ENCODE measurements around the gene STEAP1B.
"Not testable (repeated sequence)": the region's sequence is repeated elsewhere in the genome, so short reads cannot be mapped to it uniquely, and the experiment has no call there.

Gene STEAP1B

DNA sequence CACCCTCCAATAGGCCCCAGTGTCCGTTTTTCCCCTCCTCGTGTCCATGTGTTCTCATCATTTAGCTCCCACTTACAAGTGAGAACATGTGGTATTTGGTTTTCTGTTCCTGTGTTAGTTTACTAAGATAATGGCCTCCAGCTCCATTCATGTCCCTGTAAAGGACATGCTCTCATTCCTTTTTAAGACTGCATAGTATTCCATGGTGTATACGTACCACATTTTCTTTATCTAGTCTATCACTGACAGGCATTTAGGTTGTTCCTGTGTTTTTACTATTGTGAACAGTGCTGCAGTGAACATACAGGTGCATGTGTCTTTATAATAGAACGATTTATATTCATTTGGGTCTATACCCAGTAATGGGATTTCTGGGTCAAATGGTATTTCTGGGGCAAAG, 63.4 kb downstream of the STEAP1B start:
- H3K36me3 Mint-ChIP-seq (ENCODE audit: low read depth); H3K27ac Mint-ChIP-seq; ATAC-seq; DNase-seq; H3K4me1 Mint-ChIP-seq; H3K9me3 Mint-ChIP-seq; H3K4me3 Mint-ChIP-seq; H3K27me3 Mint-ChIP-seq: not testable (repeated sequence)

DNA sequence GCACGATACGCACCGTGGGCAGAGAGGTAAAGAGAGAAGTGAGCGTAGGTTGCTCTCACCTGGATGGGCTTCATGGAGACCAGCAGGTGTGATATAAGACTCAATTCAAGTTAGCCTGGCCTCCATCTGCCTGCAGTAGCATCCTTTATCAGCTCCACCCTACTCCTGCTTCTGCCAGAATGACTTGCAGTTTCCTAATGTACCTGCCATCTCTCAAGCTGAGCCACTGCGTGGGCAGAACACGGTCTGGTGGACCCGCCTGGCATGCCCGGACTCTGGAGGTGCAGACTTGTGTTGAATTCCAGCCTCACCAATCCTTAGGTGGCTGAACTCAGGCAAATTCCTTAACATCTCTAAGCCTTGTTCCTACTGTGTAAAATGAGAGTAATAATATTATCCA, 64.3 kb downstream of the STEAP1B start:
- Mint-ChIP-seq H3K27me3 (no peaks in the 10 kb centered on the region), H3K9me3 (no peaks in the 10 kb centered on the region)
- no peak for ATAC-seq

DNA sequence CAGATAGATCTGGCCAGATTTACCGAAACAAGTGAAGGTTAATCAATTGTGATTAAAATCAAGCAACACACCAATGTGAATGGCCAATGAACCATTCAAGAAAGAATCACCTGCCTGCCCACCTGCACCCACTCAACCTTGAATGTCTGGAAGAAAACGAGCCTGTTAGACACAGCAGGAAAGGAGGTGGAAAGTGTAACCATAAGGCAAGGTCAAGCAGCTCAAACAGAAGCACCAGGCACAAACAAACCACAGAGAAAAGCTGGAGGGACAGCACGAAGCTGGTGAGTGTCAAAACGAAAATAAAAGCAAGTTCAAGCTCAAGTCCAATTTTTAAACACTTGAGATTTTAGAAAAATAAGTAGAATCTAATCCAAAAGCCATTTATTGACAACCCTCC, 64.9 kb downstream of the STEAP1B start:
- H3K4me1 Mint-ChIP-seq = peaks cover 2% of the 10 kb centered on the region
- H3K9me3 Mint-ChIP-seq = no peaks in the 10 kb centered on the region
- ATAC-seq (no peak), DNase-seq (no peak)
- H3K27ac Mint-ChIP-seq = no peak overlapping the region
- H3K27me3 Mint-ChIP-seq = no peaks in the 10 kb centered on the region
- no peak overlapping the region for H3K4me3 Mint-ChIP-seq
- no peaks in the 10 kb centered on the region for H3K36me3 Mint-ChIP-seq (ENCODE audit: low read depth)

More for the DNA sequence above, 64.3 kb downstream of the STEAP1B start:
- Mint-ChIP-seq H3K36me3 (ENCODE audit: low read depth) (no peaks in the 10 kb centered on the region), H3K4me3 (no peak overlapping the region), H3K27ac (no peak overlapping the region), H3K4me1 (peaks cover 2% of the 10 kb centered on the region)
- no peak for DNase-seq

DNA sequence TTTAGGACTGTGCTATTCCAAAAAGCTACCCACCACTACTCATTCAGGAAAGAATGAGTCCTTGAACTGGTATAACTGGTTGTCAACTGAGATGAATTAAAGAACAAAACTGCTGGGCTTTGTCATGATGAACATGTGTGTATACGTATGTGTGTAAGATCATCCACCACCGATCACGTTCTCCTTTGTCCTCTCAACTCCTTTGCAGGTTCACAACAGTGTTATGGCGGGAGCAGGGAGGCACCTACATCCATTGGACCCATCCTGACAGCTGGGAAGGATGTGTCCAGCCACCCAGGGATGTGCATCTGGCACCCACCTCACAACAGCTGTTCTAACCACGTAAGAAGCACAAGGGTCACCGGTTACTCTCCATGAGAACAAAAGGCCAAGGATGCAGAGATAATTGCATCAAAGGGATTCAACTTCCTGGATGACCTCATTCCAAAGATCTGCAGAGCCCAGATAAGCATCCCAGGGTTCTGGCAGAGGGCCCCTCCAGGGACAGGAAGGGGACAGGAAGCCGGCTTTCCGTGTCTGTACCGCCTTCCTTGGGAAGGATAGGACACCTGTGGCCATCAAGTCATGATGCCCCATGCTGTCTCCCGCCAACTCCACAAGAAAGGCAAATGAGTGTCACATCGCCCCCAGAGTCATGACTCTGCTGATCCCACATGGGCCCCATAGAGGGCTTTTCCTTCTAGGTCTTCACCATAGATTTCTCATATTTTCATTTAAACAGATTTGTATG, 66.1 kb downstream of the STEAP1B start:
- ATAC-seq (no peak), DNase-seq (no peak)
- no peaks in the 10 kb centered on the region for H3K9me3 Mint-ChIP-seq
- peaks cover 2% of the 10 kb centered on the region for H3K4me1 Mint-ChIP-seq
- H3K27ac Mint-ChIP-seq = no peak overlapping the region
- no peaks in the 10 kb centered on the region for H3K27me3 Mint-ChIP-seq
- H3K4me3 Mint-ChIP-seq = no peak overlapping the region
- no peaks in the 10 kb centered on the region for H3K36me3 Mint-ChIP-seq (ENCODE audit: low read depth)

DNA sequence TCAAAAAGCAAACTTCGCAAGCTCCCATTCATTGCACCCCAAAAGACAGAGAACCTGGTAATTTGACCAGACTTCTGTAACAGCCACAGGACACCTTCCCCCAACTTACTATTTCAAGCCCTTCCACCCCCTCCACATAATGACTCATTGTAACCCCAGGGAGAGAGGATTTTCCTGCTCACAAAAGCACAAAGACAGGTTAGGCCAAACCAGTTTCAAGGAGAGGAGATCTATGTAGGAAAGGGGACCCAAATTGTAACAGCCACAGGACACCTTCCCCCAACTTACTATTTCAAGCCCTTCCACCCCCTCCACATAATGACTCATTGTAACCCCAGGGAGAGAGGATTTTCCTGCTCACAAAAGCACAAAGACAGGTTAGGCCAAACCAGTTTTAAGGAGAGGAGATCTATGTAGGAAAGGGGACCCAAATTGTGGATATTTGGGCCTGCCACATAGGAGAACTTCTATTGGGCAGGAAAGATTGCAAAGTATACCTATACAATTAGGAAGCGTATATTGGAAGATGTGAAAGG, 66.8 kb downstream of the STEAP1B start:
- not testable (repeated sequence) for H3K4me1 Mint-ChIP-seq; H3K9me3 Mint-ChIP-seq; H3K27me3 Mint-ChIP-seq; H3K27ac Mint-ChIP-seq; ATAC-seq; H3K36me3 Mint-ChIP-seq (ENCODE audit: low read depth); DNase-seq; H3K4me3 Mint-ChIP-seq

DNA sequence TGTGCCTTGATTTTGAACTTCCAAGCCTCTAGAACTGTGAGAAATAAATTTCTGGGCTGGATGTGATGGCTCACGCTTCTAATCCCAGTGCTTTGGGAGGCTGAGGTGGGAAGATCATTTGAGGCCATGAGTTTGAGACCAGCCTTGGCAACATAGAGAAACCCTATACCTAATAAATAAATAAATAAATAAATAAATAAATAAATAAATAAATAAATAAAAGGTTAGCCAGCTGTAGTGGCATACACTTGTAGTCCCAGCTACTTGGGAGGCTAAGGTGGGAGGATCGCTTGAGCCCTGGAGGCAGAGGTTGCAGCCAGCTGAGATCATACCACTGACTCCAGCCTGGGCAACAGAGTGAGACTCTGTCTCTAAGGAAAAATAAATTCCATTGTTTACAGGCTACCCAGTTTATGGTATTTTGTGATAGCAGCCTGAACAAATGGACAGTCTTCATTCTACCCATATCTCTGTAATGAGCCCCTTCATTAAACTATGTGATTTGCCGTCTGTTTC, 67.7 kb downstream of the STEAP1B start:
- ATAC-seq (no peak), DNase-seq (no peak)
- no peaks in the 10 kb centered on the region for H3K9me3 Mint-ChIP-seq
- H3K36me3 Mint-ChIP-seq (ENCODE audit: low read depth) = no peaks in the 10 kb centered on the region
- no peaks in the 10 kb centered on the region for H3K27me3 Mint-ChIP-seq
- H3K4me3 Mint-ChIP-seq = no peak overlapping the region
- no peak overlapping the region for H3K27ac Mint-ChIP-seq
- H3K4me1 Mint-ChIP-seq = peaks cover 2% of the 10 kb centered on the region

DNA sequence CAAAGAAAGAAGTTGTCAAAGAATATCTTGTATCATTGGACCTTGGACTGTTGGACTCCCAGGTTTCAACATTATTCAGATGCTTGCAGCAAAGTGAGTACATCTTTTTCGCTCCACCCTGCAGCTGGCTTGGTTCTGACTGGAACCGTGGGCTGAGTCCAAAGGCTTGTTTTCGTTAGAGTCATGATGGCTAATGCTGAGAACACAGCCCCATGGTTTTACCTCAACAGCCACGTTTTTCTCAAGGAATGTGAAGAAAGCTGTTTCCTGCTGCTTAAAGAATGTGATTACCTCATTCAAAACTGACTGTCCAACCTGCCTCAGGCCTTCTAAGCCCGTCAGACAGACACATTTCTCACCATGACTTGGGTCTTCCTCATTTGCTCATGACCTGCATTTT, 69.5 kb downstream of the STEAP1B start:
- no peaks in the 10 kb centered on the region for H3K9me3 Mint-ChIP-seq
- no peaks in the 10 kb centered on the region for H3K36me3 Mint-ChIP-seq (ENCODE audit: low read depth)
- H3K4me3 Mint-ChIP-seq = no peak overlapping the region
- ATAC-seq (no peak), DNase-seq (no peak)
- H3K27me3 Mint-ChIP-seq = no peaks in the 10 kb centered on the region
- H3K27ac Mint-ChIP-seq = no peak overlapping the region
- peaks cover 4% of the 10 kb centered on the region for H3K4me1 Mint-ChIP-seq

DNA sequence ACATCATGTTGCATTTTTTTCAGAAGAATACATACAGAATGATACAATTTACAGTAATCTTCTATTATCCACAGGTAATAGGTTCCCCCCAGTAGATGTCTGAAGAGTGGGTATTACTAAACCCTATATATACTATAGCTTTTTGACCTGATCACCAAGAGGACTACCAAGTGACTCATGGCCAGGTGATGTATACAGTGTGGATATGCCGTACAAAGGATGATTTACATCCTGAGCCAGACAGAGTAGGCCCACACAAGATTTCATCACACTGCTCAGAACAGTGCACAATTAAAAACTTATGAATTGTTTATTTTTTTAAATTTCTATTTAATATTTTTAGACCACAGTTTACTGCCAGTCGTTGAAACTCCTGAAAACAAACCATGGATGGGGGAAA, 70.6 kb downstream of the STEAP1B start:
- Mint-ChIP-seq H3K4me3 (no peak overlapping the region), H3K9me3 (no peaks in the 10 kb centered on the region), H3K4me1 (peaks cover 2% of the 10 kb centered on the region), H3K36me3 (ENCODE audit: low read depth) (no peaks in the 10 kb centered on the region), H3K27ac (no peak overlapping the region), H3K27me3 (no peaks in the 10 kb centered on the region)
- DNase-seq (no peak), ATAC-seq (no peak)

DNA sequence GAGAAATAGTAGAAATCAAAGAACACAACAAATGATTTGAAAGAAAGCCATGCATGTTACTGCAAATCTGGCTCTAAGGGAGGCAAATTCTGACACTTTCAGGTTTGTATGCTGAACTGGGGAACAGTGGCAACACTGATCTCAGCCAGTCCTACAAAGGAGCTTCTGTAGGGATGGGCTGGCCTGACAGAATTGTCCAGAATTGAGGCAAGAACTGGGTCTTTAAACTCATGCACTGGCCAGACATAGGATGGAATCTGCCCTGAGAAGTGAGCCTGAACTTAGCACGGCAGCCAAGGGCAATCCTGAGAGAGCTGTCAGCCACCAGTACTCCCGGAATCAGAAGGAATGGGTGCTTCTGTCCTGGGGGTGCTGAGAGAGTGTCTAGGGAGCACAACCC, 72.1 kb downstream of the STEAP1B start:
- ATAC-seq = no peak
- Mint-ChIP-seq H3K4me1 (peaks cover 2% of the 10 kb centered on the region), H3K36me3 (ENCODE audit: low read depth) (no peaks in the 10 kb centered on the region), H3K27ac (no peak overlapping the region), H3K9me3 (no peaks in the 10 kb centered on the region), H3K27me3 (no peaks in the 10 kb centered on the region), H3K4me3 (no peak overlapping the region)
- no peak for DNase-seq

DNA sequence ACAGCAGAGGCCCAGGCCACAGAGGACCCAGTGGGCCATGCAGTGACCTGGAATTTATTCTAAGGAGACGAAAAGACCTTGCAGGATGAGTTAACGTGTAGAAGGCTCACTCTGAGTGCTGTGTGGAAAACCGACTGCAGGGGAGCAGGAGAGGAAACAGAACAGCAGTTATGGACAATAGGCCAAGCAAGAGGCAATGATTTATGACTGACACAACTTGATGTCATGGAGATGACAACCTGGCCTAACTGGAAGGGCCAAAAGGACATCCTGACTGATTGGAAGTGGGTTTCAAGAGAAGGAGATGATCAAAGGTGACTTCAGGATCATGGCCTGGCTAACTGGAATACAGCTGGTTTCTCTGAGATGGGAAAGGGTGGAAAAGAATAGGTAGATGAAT, 72.9 kb downstream of the STEAP1B start:
- Mint-ChIP-seq H3K4me1 (peaks cover 2% of the 10 kb centered on the region), H3K27ac (no peak overlapping the region)

DNA sequence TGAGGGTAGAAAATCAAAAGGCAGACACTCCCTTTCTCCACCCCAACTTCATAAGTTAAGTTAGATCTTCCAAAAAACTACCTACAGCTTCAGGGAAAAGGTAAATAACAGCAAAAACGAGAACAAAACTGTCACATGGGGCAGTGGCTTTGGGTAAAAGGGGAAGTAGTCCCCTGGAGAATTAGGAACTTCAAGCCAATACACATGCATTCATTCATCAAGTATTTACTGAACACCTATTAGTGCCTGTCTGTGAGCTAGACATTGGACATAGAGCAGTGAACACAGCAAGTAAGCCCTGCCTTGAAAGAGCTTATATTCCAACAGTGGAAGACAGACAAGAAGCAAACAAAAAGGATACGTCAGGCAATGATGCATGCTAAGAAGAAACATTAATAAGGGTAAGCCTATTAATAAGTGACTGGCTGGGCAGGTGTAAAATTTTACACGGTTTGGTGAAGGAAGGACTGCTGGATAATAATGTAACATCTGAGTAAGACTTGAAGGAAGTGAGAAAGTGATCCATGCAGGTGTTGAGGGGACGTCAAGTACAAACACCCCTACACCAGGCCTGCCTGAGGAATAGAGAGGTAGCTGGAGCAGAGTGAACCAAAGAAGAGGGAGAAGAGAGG, 73.4 kb downstream of the STEAP1B start:
- ATAC-seq (no peak), DNase-seq (no peak)
- H3K4me1 Mint-ChIP-seq = peaks cover 2% of the 10 kb centered on the region
- no peak overlapping the region for H3K27ac Mint-ChIP-seq
- no peaks in the 10 kb centered on the region for H3K36me3 Mint-ChIP-seq (ENCODE audit: low read depth)
- H3K4me3 Mint-ChIP-seq = no peak overlapping the region
- no peaks in the 10 kb centered on the region for H3K27me3 Mint-ChIP-seq
- no peaks in the 10 kb centered on the region for H3K9me3 Mint-ChIP-seq

More for the DNA sequence above, 72.9 kb downstream of the STEAP1B start:
- Mint-ChIP-seq H3K4me3 (no peak overlapping the region), H3K36me3 (ENCODE audit: low read depth) (no peaks in the 10 kb centered on the region), H3K9me3 (no peaks in the 10 kb centered on the region), H3K27me3 (no peaks in the 10 kb centered on the region)
- no peak for DNase-seq
- no peak for ATAC-seq

DNA sequence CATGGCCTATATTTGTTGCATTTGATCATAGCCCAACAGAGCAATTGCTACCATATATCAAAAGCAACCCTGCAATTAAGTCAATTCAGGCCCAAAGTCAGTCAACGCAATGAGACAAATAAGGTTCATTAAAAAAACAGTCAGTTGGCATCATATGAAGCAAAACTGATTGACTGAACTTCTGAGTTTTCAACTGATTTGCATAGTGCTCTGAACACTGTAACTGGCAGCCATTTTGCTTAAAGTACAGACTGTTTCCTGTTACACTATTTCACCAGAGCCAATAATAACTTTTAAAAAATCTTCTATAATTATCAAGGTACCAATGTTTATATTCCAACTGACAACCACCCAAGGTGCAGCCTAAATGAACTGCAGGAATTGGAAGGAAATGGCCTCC, 74.6 kb downstream of the STEAP1B start:
- Mint-ChIP-seq H3K27ac (no peak overlapping the region), H3K36me3 (ENCODE audit: low read depth) (no peaks in the 10 kb centered on the region), H3K27me3 (no peaks in the 10 kb centered on the region), H3K9me3 (no peaks in the 10 kb centered on the region), H3K4me3 (no peak overlapping the region), H3K4me1 (peaks cover 2% of the 10 kb centered on the region)
- DNase-seq (no peak), ATAC-seq (no peak)

DNA sequence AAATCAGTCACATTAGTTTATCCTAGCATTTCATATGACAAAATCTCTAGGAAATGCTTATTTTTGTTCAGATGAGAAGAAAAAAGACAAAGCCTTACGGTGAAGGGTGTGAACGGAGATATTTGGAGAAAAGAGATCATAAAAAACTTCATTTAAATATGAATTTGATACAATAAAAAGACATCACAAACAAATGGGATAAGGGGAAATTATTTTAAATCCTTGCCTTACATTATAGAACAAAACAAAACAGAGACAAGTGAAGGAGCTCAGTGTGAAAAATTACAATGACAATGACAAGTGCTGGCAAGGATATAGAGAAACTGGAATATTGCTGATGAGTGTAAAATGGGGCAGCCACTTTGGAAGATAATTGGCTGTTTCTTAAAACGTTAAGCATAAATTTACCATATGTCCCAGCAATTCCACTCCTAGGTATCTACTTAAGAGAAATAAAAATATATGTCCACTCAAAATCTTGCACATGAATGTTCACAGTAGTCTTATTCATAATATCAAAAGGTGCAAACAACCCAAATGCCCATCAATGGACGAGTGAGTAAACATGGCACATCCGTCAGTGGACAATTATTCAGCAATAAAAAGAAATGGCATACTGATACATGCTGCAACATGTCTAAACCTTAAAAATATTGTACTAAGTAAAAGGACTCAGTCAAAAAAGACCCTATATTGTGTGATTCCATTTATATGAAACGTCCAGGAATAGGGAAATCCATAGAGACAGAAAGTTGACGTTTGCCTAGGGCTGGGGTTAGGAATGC, 77.0 kb downstream of the STEAP1B start:
- Mint-ChIP-seq H3K4me3 (no peak overlapping the region), H3K4me1 (peaks cover 2% of the 10 kb centered on the region), H3K27me3 (no peaks in the 10 kb centered on the region), H3K27ac (no peak overlapping the region), H3K36me3 (ENCODE audit: low read depth) (no peaks in the 10 kb centered on the region), H3K9me3 (no peaks in the 10 kb centered on the region)
- ATAC-seq (no peak), DNase-seq (no peak)

DNA sequence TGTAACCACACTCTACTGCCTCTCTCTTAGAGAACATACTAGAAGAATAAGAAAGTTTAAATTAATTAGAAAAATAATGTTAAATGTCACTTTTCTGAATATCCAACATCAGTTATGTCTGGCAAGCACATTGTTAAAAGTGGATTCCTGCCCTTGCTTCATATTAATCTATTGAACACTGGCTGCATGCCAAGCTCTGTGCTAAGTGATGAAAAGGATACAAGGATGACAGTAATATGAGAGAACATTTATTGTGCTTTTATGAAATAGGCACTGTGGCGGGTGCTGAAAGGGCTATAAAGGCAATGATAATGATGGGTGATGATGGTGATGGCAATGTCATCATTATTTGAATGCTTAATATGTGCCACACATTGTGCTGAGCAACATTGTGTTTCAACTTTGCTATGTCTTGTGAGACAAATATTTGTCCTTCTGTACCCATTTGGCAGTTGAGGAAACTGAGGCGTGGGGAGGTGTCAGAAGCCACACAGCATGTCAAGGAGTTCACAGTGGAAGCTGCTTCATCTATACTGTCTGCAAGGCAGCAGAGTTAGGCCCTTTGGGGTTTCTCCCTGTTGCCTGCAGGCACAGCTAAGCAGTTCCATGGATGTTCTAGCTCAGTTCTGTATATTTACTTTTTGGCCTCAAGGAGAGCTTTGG, 78.9 kb downstream of the STEAP1B start:
- Mint-ChIP-seq H3K9me3 (no peaks in the 10 kb centered on the region), H3K27me3 (peaks cover 1% of the 10 kb centered on the region), H3K27ac (no peak overlapping the region), H3K36me3 (ENCODE audit: low read depth) (no peaks in the 10 kb centered on the region), H3K4me3 (no peak overlapping the region), H3K4me1 (no peaks in the 10 kb centered on the region)
- DNase-seq (no peak), ATAC-seq (no peak)
